ENCODE measurements around the gene PIGL.
A peak's percentile ranks its signal among the peaks of the same experiment; 100 is the strongest.
"Not testable (repeated sequence)": the region's sequence is repeated elsewhere in the genome, so short reads cannot be mapped to it uniquely, and the experiment has no call there.

The PIGL gene

GRCh38 chr17:16273929-16274339 is 56.9 kb downstream of the PIGL start:
- DNase-seq (ENCODE audit: low read depth): no peak

- DNase-seq (ENCODE audit: low read depth): no peak
Observed at GRCh38 chr17:16275024-16275423, 58.0 kb downstream of the PIGL start.

GRCh38 chr17:16277163-16277562 is 60.2 kb downstream of the PIGL start:
- no peak for DNase-seq (ENCODE audit: low read depth)

GRCh38 chr17:16281351-16281750 is 64.3 kb downstream of the PIGL start:
- no peak for DNase-seq (ENCODE audit: low read depth)

GRCh38 chr17:16282522-16282921 is 65.5 kb downstream of the PIGL start:
- DNase-seq (ENCODE audit: low read depth): peak; percentile 66

- DNase-seq (ENCODE audit: low read depth): no peak
Observed at GRCh38 chr17:16283705-16284104, 66.7 kb downstream of the PIGL start.

- DNase-seq (ENCODE audit: low read depth): no peak
Observed at GRCh38 chr17:16285646-16286008, 68.6 kb downstream of the PIGL start.

GRCh38 chr17:16286009-16286946 is 69.3 kb downstream of the PIGL start:
- peak; percentile 92 for DNase-seq (ENCODE audit: low read depth)

GRCh38 chr17:16286947-16287562 is 70.0 kb downstream of the PIGL start:
- DNase-seq (ENCODE audit: low read depth): no peak

GRCh38 chr17:16287563-16288027 is 70.6 kb downstream of the PIGL start:
- no peak for DNase-seq (ENCODE audit: low read depth)

GRCh38 chr17:16288860-16289571 is 72.0 kb downstream of the PIGL start:
- no peak for DNase-seq (ENCODE audit: low read depth)

GRCh38 chr17:16293931-16294330 is 76.9 kb downstream of the PIGL start:
- no peak for DNase-seq (ENCODE audit: low read depth)

GRCh38 chr17:16294560-16294959 is 77.5 kb downstream of the PIGL start:
- no peak for DNase-seq (ENCODE audit: low read depth)

- not testable (repeated sequence) for DNase-seq (ENCODE audit: low read depth)
Observed at GRCh38 chr17:16296072-16296471, 79.1 kb downstream of the PIGL start.

- no peak for DNase-seq (ENCODE audit: low read depth)
Observed at GRCh38 chr17:16297367-16298139, 80.5 kb downstream of the PIGL start.

- DNase-seq (ENCODE audit: low read depth): no peak
Observed at GRCh38 chr17:16298140-16298662, 81.2 kb downstream of the PIGL start.

GRCh38 chr17:16300554-16300953 is 83.5 kb downstream of the PIGL start:
- DNase-seq (ENCODE audit: low read depth): no peak

GRCh38 chr17:16301963-16302855 is 85.2 kb downstream of the PIGL start:
- DNase-seq (ENCODE audit: low read depth): no peak

GRCh38 chr17:16302856-16303255 is 85.8 kb downstream of the PIGL start:
- DNase-seq (ENCODE audit: low read depth): no peak

- no peak for DNase-seq (ENCODE audit: low read depth)
Observed at GRCh38 chr17:16304830-16305229, 87.8 kb downstream of the PIGL start.

GRCh38 chr17:16306211-16306610 is 89.2 kb downstream of the PIGL start:
- no peak for DNase-seq (ENCODE audit: low read depth)

All from GM04504 (cell line).